Activated CD4-positive, alpha-beta memory T cell treated with anti-CD3 and anti-CD28 coated beads, Interleukin-2, amount 10 ng/mL, durations not matched to agents 7 days and 5 days (primary cell): Measurements from ENCODE around the gene EDN3. TPM values are rescaled to one million over a fixed set of nuclear protein-coding genes. Genes with fewer than 3 reads are reported as not detected.
"Not testable (repeated sequence)": the region's sequence is repeated elsewhere in the genome, so short reads cannot be mapped to it uniquely, and the experiment has no call there.

Source experiments
- CTCF ChIA-PET: fragments of 350-600 bp; sonication (Branson Sonifier 250); formaldehyde crosslinking; loops from one replicate; lab custom pipeline; 2021; ENCODE audit warnings: antibody characterized with exemption, inconsistent platforms; lab: Charles Lee
- POLR2A ChIA-PET: fragments of 350-600 bp; sonication (Branson Sonifier 250); formaldehyde crosslinking; loops from one replicate; lab custom pipeline; 2021; ENCODE audit warnings: antibody characterized with exemption; lab: Charles Lee
- DNase-seq: peaks from one replicate; pipeline ENCODE4 v3.0.0-alpha.2; 2020
- H3K27ac Mint-ChIP-seq: one replicate; pipeline ENCODE4 v1.8.0; 2021; ENCODE audit warnings: mild to moderate bottlenecking, mixed read lengths
- H3K27me3 Mint-ChIP-seq: one replicate; pipeline ENCODE4 v1.8.0; 2021; ENCODE audit warnings: mixed read lengths
- H3K36me3 Mint-ChIP-seq: one replicate; pipeline ENCODE4 v1.8.0; 2021; ENCODE audit warnings: low read depth, mixed read lengths
- H3K4me1 Mint-ChIP-seq: one replicate; pipeline ENCODE4 v1.8.0; 2021; ENCODE audit warnings: mixed read lengths
- H3K4me3 Mint-ChIP-seq: one replicate; pipeline ENCODE4 v1.8.0; 2021; ENCODE audit warnings: mild to moderate bottlenecking, mixed read lengths
- H3K9me3 Mint-ChIP-seq: one replicate; pipeline ENCODE4 v1.8.0; 2021; ENCODE audit warnings: mixed read lengths
- total RNA-seq, 2 experiments: library from RNA; stranded (reverse); gene quantifications; one replicate each; pipeline ENCODE4 v1.2.3, GENCODE V29; 2021

The EDN3 gene
- total RNA-seq, 2 experiments from 2014 or later = 0.25 to 0.35 TPM

GRCh38 chr20:59331721-59332329 is 31.4 kb downstream of the EDN3 start:
- H3K4me1 Mint-ChIP-seq = no peaks in the 10 kb centered on the region
- CTCF ChIA-PET = no interaction called here
- no peak overlapping the region for H3K27ac Mint-ChIP-seq
- no peak overlapping the region for H3K4me3 Mint-ChIP-seq
- H3K9me3 Mint-ChIP-seq = no peaks in the 10 kb centered on the region
- DNase-seq = no peak
- H3K36me3 Mint-ChIP-seq = no peaks in the 10 kb centered on the region
- POLR2A ChIA-PET = no interaction called here
- peaks cover 21% of the 10 kb centered on the region for H3K27me3 Mint-ChIP-seq

DNA sequence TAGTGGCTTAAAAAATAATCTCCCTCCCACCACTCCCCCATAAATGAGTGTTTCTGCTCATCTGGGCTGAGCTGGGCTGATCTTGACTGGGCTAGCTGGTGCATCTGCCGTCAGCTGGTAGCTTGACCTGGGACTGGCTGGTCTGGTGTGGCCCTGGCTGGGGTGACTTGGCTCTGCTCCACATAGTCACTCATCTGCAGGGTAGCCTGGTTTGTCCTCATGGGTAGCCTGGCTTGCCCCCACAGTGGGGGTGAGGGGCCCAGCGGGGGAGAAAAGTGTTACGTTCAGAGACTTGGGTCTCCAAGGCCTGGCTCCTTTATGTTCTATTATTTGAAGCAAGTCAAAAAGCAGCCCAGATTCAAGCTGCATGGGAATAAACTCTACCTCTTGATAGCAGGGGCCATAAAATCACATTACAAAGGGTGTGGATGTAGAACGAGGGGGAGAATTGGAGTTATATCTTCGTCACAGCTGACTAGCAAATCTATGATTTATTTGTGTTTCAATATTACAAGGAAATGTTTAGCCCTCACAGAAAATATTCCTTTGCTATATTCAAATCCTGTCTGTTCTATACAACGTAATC is 32.9 kb downstream of the EDN3 start:
- POLR2A ChIA-PET = no interaction called here
- DNase-seq = no peak
- Mint-ChIP-seq H3K27me3 (peaks cover 19% of the 10 kb centered on the region), H3K4me1 (no peaks in the 10 kb centered on the region), H3K27ac (no peak overlapping the region), H3K9me3 (no peaks in the 10 kb centered on the region), H3K36me3 (no peaks in the 10 kb centered on the region), H3K4me3 (no peak overlapping the region)
- CTCF ChIA-PET = interaction anchor here (1.6 kb wide), 1 partner anchor 185 kb away, joined by 3 read pairs; no protein-coding TSS in a partner anchor

DNA sequence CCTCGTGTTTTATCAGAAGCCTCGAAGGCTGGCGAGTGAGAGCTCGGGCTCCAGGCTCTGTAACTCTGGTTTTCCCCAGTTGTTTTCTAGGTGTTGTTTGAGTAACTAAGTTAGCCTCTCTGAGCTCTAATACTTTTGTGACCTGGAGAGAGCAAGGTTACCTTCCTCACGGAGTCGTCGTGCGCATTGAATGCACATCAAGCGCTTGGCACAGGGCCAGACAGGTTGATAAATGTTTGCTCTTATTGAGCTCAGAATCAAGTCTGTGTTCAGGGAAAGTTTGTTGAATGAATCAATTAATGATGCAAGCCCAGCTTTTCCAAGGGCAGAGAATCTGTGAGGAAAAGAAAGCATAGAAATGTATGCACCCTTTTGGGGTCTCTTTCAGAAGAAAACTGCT is 33.5 kb downstream of the EDN3 start:
- no peaks in the 10 kb centered on the region for H3K36me3 Mint-ChIP-seq
- DNase-seq = no peak
- CTCF ChIA-PET = interaction anchor here (1.6 kb wide), 1 partner anchor 184 kb away, joined by 3 read pairs; no protein-coding TSS in a partner anchor
- H3K4me1 Mint-ChIP-seq = no peaks in the 10 kb centered on the region
- POLR2A ChIA-PET = no interaction called here
- no peaks in the 10 kb centered on the region for H3K9me3 Mint-ChIP-seq
- no peak overlapping the region for H3K4me3 Mint-ChIP-seq
- no peak overlapping the region for H3K27ac Mint-ChIP-seq
- peaks cover 17% of the 10 kb centered on the region for H3K27me3 Mint-ChIP-seq

DNA sequence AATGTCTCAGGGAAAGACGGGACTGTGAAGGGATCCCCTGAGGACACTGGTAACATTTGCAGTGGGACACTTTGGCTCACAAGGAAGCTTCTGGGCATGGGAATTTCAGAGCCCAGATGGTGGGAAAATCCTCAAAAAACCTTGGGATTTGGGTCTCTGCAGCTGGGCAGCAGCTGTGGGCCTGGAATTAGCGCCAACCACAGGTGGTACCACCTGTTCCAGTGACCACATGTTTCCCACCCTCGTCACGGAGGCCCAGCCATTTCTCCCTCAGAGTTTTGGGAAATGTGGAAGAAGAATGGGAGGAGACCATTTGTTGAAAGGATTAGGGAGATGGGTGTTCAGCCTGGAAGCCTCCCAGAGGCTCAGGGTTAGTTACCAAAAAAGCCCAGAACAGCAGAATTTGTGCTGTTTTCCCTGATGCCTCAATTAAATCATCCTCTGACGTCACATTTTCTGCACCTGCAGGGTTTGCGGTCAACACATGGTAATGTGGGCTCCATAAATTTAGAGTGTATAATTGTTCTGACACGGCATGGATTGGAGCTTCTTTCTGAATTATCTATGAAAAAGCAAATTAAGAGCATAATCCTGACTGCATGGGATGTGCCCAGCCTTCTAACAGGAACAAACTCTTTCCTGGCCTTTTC is 34.4 kb downstream of the EDN3 start:
- Mint-ChIP-seq H3K36me3 (no peaks in the 10 kb centered on the region), H3K27ac (no peak overlapping the region)
- CTCF ChIA-PET = interaction anchor here (1.6 kb wide), 1 partner anchor 184 kb away, joined by 3 read pairs; no protein-coding TSS in a partner anchor

DNA sequence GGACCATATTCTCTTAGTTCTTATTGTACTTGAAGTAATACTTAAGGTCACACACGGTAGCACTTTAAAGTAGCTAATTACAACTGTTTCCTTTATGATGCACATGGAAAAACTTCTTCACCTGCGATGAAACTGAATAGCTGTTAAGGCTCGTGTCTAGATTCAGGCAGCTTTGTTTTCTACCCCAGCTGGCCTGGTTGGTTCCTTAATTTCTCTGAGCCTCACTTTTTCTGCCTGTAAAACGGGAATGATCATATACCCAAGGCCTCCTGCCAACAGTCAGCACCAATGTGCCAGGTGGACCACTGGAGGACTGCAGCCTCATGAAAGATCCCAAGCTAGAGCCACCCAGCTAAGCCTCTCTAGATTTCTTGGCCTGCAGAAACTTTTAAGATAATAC is 35.0 kb downstream of the EDN3 start:
- H3K36me3 Mint-ChIP-seq = no peaks in the 10 kb centered on the region
- ChIA-PET CTCF (no interaction called here), POLR2A (no interaction called here)
- no peak overlapping the region for H3K4me3 Mint-ChIP-seq
- no peak for DNase-seq
- no peaks in the 10 kb centered on the region for H3K9me3 Mint-ChIP-seq
- no peaks in the 10 kb centered on the region for H3K4me1 Mint-ChIP-seq
- H3K27ac Mint-ChIP-seq = no peak overlapping the region
- H3K27me3 Mint-ChIP-seq = peaks cover 15% of the 10 kb centered on the region

More for the DNA sequence above, 34.4 kb downstream of the EDN3 start:
- no peak overlapping the region for H3K4me3 Mint-ChIP-seq
- no peak for DNase-seq
- POLR2A ChIA-PET = no interaction called here
- H3K4me1 Mint-ChIP-seq = no peaks in the 10 kb centered on the region
- peaks cover 15% of the 10 kb centered on the region for H3K27me3 Mint-ChIP-seq
- H3K9me3 Mint-ChIP-seq = no peaks in the 10 kb centered on the region

GRCh38 chr20:59336540-59336939 is 36.1 kb downstream of the EDN3 start:
- Mint-ChIP-seq H3K36me3 (no peaks in the 10 kb centered on the region), H3K4me1 (no peaks in the 10 kb centered on the region)
- CTCF ChIA-PET = no interaction called here

GRCh38 chr20:59338444-59338843 is 38.0 kb downstream of the EDN3 start:
- H3K4me3 Mint-ChIP-seq, POLR2A ChIA-PET, H3K9me3 Mint-ChIP-seq, DNase-seq, H3K27ac Mint-ChIP-seq, H3K27me3 Mint-ChIP-seq, H3K4me1 Mint-ChIP-seq, H3K36me3 Mint-ChIP-seq, CTCF ChIA-PET: not testable (repeated sequence)

More at GRCh38 chr20:59336540-59336939, 36.1 kb downstream of the EDN3 start:
- no peak for DNase-seq
- Mint-ChIP-seq H3K27me3 (peaks cover 8% of the 10 kb centered on the region), H3K27ac (no peak overlapping the region), H3K4me3 (no peak overlapping the region), H3K9me3 (no peaks in the 10 kb centered on the region)
- POLR2A ChIA-PET = no interaction called here

DNA sequence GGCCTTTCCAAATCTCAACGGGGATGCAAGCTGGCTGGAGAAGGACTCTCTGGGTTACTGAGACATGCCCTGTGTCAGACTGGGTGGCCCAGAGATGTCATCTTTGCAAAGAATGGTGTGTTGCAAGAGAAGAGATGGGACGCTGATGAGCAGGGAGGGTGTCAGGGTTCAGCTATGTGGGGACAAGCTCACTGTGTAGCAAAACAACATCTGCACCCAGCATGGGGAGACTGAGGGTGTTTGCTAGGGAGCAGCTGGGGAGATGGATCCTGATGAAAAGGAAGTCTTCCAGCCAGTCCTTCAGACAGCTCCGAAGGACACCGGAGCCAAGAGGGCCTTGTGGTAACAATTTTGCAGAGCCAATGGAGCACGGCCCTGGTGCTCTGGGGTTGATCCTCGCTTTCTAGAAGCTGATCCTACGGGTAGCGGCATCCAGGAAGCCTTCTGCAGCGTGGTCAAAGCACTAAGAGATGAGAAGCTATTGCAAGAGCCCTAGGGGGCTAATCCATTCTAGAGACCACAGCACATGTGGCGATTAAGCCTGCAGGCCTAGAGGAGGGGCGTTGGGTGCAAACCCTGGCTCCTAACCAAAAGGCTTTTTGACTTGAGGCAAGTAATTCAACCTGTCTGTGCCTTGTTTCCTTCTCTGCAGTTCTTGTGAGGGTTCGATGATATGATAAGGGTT is 39.9 kb downstream of the EDN3 start:
- POLR2A ChIA-PET = no interaction called here
- Mint-ChIP-seq H3K27me3 (peaks cover 2% of the 10 kb centered on the region), H3K36me3 (no peaks in the 10 kb centered on the region), H3K4me1 (no peaks in the 10 kb centered on the region), H3K9me3 (peaks cover 6% of the 10 kb centered on the region), H3K27ac (no peak overlapping the region), H3K4me3 (no peak overlapping the region)
- CTCF ChIA-PET = no interaction called here
- no peak for DNase-seq

DNA sequence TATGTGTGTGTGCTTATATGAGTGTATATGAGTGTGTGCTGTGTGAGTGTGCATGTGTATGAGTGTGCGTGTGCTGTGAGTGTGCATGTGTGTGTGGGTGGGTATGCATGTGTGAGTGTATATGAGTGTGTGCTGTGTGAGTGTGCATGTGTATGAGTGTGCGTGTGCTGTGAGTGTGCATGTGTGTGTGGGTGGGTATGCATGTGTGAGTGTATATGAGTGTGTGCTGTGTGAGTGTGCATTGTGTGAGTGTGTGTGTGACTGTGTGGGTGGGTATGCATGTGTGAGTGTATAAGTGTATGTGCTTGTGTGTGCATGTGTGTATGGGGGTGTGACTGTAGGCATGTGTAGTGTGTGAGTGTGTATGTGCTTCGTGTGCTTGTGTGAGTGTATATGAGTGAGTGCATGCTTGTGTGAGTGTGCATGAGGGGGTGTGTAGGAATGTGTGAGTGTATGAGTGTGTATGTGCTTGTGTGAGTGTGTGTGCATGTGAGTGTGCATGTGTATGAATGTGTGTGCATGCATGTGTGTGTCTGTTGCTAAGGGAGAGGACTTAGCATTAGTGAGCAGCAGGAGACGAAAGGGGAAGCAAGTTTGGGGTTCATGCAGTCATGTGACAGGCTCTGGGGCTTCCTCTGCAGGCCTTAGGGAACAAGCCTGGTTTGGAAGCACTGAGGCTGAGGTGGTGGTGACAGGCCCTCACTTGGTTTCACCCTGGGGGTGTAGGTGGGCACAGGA is 41.0 kb downstream of the EDN3 start:
- CTCF ChIA-PET, H3K4me3 Mint-ChIP-seq, POLR2A ChIA-PET, H3K4me1 Mint-ChIP-seq, H3K9me3 Mint-ChIP-seq, H3K27me3 Mint-ChIP-seq, DNase-seq, H3K36me3 Mint-ChIP-seq, H3K27ac Mint-ChIP-seq: not testable (repeated sequence)

GRCh38 chr20:59342023-59342957 is 41.9 kb downstream of the EDN3 start:
- Mint-ChIP-seq H3K27me3 (peaks cover 6% of the 10 kb centered on the region), H3K36me3 (no peaks in the 10 kb centered on the region), H3K9me3 (peaks cover 6% of the 10 kb centered on the region), H3K4me1 (no peaks in the 10 kb centered on the region), H3K4me3 (no peak overlapping the region), H3K27ac (no peak overlapping the region)
- CTCF ChIA-PET = interaction anchor here (0.6 kb wide), 1 partner anchor 88 kb away, joined by 3 read pairs; no protein-coding TSS in a partner anchor
- POLR2A ChIA-PET = no interaction called here
- DNase-seq = no peak

- H3K4me1 Mint-ChIP-seq = no peaks in the 10 kb centered on the region
- POLR2A ChIA-PET = no interaction called here
- H3K36me3 Mint-ChIP-seq = no peaks in the 10 kb centered on the region
- no peak overlapping the region for H3K27ac Mint-ChIP-seq
- H3K4me3 Mint-ChIP-seq = no peak overlapping the region
- H3K27me3 Mint-ChIP-seq = peaks cover 6% of the 10 kb centered on the region
- H3K9me3 Mint-ChIP-seq = peaks cover 6% of the 10 kb centered on the region
- CTCF ChIA-PET = no interaction called here
- no peak for DNase-seq
Measured at GRCh38 chr20:59346061-59346460, 45.6 kb downstream of the EDN3 start.

GRCh38 chr20:59349277-59349676 is 48.9 kb downstream of the EDN3 start:
- Mint-ChIP-seq H3K27ac (no peak overlapping the region), H3K27me3 (peaks cover 6% of the 10 kb centered on the region), H3K9me3 (no peaks in the 10 kb centered on the region), H3K36me3 (no peaks in the 10 kb centered on the region), H3K4me3 (no peak overlapping the region), H3K4me1 (peaks cover 2% of the 10 kb centered on the region)
- POLR2A ChIA-PET = no interaction called here
- CTCF ChIA-PET = no interaction called here
- DNase-seq = no peak
